CD8-positive, alpha-beta memory T cell (primary cell): ENCODE data around the gene CAMK2N1. TPM values are rescaled to one million over a fixed set of nuclear protein-coding genes. Genes with fewer than 3 reads are reported as not detected.
A peak's percentile ranks its signal among the peaks of the same experiment; 100 is the strongest.
"Not testable (repeated sequence)": the region's sequence is repeated elsewhere in the genome, so short reads cannot be mapped to it uniquely, and the experiment has no call there.

ENCODE experiments used
- CTCF ChIA-PET: fragments of 350-600 bp; sonication (Branson Sonifier 250); formaldehyde crosslinking; loops from one replicate; lab custom pipeline; 2021; ENCODE audit warnings: antibody characterized with exemption; lab: Charles Lee
- POLR2A ChIA-PET: fragments of 350-600 bp; sonication (Branson Sonifier 250); formaldehyde crosslinking; loops from one replicate; lab custom pipeline; 2021; ENCODE audit warnings: antibody characterized with exemption; lab: Charles Lee
- DNase-seq, 5 donors: peaks; one replicate each; pipeline versions ENCODE4 v3.0.0 to v3.0.0-alpha.2; 2020 to 2022; ENCODE audit warnings: mixed read lengths in 1 of 5
- H3K27ac ChIP-seq: one replicate; pipeline ENCODE4 v1.7.0; 2013; ENCODE audit warnings: low read depth, mild to moderate bottlenecking, low read length, moderate library complexity
- H3K27me3 ChIP-seq: 2 replicates; pipeline ENCODE4 v1.7.0; 2013; ENCODE audit warnings: low read length, mild to moderate bottlenecking; ENCODE audit not compliant: insufficient read depth, poor library complexity, severe bottlenecking
- H3K36me3 ChIP-seq: 2 replicates; pipeline ENCODE4 v1.7.0; 2013; ENCODE audit warnings: mild to moderate bottlenecking, low read length, moderate library complexity; ENCODE audit not compliant: insufficient read depth
- H3K4me1 ChIP-seq: 2 replicates; pipeline ENCODE4 v1.7.0; 2013; ENCODE audit warnings: mild to moderate bottlenecking, low read length, moderate library complexity; ENCODE audit not compliant: insufficient read depth
- H3K4me3 ChIP-seq: 2 replicates; pipeline ENCODE4 v1.7.0; 2013; ENCODE audit warnings: mild to moderate bottlenecking, low read length
- H3K9me3 ChIP-seq: 2 replicates; pipeline ENCODE4 v1.7.0; 2013; ENCODE audit warnings: mild to moderate bottlenecking, low read length
- H3K27ac Mint-ChIP-seq, 8 donors: one replicate each; pipeline ENCODE4 v1.8.0; 2020 to 2021; ENCODE audit warnings: mixed read lengths in 8 of 8, mild to moderate bottlenecking in 6 of 8, inconsistent platforms in 3 of 8, moderate library complexity in 3 of 8
- H3K27me3 Mint-ChIP-seq, 2 donors: one replicate each; pipeline ENCODE4 v1.8.0; 2020 to 2021; ENCODE audit warnings: mixed read lengths in 2 of 2, mild to moderate bottlenecking in 1 of 2, moderate library complexity in 1 of 2
- H3K36me3 Mint-ChIP-seq, 3 donors: one replicate each; pipeline ENCODE4 v1.8.0; 2020 to 2021; ENCODE audit warnings: mixed read lengths in 3 of 3, inconsistent platforms in 1 of 3, mild to moderate bottlenecking in 1 of 3
- H3K4me1 Mint-ChIP-seq, 3 donors: one replicate each; pipeline ENCODE4 v1.8.0; 2020 to 2021; ENCODE audit warnings: mixed read lengths in 3 of 3, inconsistent platforms in 1 of 3, mild to moderate bottlenecking in 1 of 3
- H3K4me3 Mint-ChIP-seq, 7 donors: one replicate each; pipeline ENCODE4 v1.8.0; 2020 to 2021; ENCODE audit warnings: mixed read lengths in 7 of 7, mild to moderate bottlenecking in 6 of 7, moderate library complexity in 4 of 7, inconsistent platforms in 2 of 7
- H3K9me3 Mint-ChIP-seq, 5 donors: one replicate each; pipeline ENCODE4 v1.8.0; 2020 to 2022; ENCODE audit warnings: mixed read lengths in 5 of 5, mild to moderate bottlenecking in 3 of 5, moderate library complexity in 2 of 5, inconsistent platforms in 1 of 5
- polyA plus RNA-seq: library from polyadenylated mRNA; unstranded; fragments of 300-500 nt; fragmentation: Illumina TruSeq; gene quantifications from one replicate; pipeline ENCODE4 v1.2.3, GENCODE V29; 2021
- total RNA-seq, 2 experiments: library from RNA; stranded (reverse); gene quantifications; one replicate each; pipeline ENCODE4 v1.2.3, GENCODE V29; 2021

Gene CAMK2N1
- total and polyA plus RNA-seq, 3 experiments from 2014 or later = 1.7 to 2.8 (median 2.8) TPM

DNA sequence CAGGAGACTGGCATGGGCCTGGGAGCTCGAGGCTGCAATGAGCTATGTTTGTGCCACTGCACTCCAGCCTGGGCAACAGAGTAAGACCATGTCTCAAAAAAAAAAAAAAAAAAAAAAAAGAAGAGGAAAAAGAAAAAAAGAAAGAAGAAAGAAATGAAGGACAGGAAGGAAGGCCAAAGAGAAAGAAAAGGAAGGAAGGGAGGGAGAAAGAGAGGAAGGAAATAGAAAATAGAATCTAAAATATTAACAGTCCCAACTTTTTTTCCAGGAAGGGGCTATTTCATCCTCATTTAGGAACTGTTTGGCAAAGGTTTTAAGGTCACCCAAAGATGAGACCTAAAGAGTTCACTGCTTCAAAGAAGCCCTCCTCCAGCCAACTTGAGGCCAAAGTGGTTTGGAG, 19.5 kb upstream of the CAMK2N1 start:
- H3K27ac ChIP-seq = no peak overlapping the region
- CTCF ChIA-PET = interaction anchor here (2.5 kb wide), 1 partner anchor 12 kb away, joined by 12 read pairs; no protein-coding TSS in a partner anchor
- Mint-ChIP-seq H3K27ac (peak overlapping the region in 3 of 8 donors; percentile 17 to 52 (median 50)), H3K27me3 (no peaks in the 10 kb centered on the region), H3K9me3 (no peaks in the 10 kb centered on the region), H3K4me3 (peak overlapping the region in 4 of 7 donors; percentile 45 to 85 (median 66)), H3K36me3 (peaks cover 0 to 43% (median 9%) of the 10 kb centered on the region in 3 donors), H3K4me1 (peaks cover 23 to 34% (median 33%) of the 10 kb centered on the region in 3 donors)
- DNase-seq = no peak
- H3K36me3 ChIP-seq = peaks cover 15% of the 10 kb centered on the region
- POLR2A ChIA-PET = interaction anchor here (1.4 kb wide), 1 partner anchor 20 kb away, joined by 4 read pairs; the partner anchor contains the start of gene CAMK2N1
- H3K27me3 ChIP-seq = no peaks in the 10 kb centered on the region
- peaks cover 13% of the 10 kb centered on the region for H3K4me1 ChIP-seq
- H3K4me3 ChIP-seq = no peak overlapping the region
- no peaks in the 10 kb centered on the region for H3K9me3 ChIP-seq

DNA sequence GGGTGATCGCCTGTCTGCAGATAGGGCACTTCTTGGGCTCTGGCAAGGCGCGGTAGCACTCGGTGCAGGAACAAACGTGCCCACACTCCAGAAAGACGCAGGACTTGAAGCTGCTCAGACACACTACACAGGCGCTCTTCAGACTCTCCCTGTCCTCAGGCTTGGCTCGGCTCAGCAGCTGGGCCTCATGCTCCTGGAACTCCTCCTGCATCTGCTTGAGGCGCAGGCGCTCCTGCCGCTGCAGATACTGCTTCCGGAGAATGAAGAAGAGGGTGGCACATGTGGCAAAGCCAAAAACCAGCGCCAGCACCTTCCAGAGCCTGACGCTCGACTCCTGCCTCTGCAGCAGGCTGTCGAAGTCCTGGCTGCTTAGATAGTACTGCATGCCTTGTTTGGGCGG, 14.7 kb upstream of the CAMK2N1 start:
- CTCF ChIA-PET = no interaction called here
- peaks cover 12 to 17% (median 13%) of the 10 kb centered on the region in 3 donors for H3K4me1 Mint-ChIP-seq

DNA sequence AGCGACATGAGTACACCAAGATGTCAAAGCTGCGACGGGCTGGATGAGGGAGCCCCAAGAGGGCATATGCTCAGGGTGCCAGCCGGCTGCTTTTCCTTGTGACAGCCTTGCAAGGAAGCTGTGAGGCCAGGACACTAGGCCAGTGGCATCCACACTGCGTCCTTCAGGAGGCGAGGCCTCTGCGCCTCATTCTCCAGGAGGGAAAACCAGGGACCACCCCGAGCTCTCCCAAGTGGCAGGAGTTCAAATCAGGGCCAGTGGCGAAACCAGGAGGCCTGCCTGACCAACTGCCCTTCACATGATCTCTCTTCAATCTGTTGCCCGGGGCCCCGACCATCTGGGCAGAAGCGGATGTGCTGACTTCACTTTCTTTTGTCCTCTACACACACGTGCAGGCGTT, 13.7 kb upstream of the CAMK2N1 start:
- no peaks in the 10 kb centered on the region for H3K27me3 ChIP-seq
- no peak overlapping the region for H3K27ac ChIP-seq
- ChIA-PET CTCF (no interaction called here), POLR2A (no interaction called here)
- H3K4me1 ChIP-seq = no peaks in the 10 kb centered on the region
- H3K9me3 ChIP-seq = no peaks in the 10 kb centered on the region
- no peak overlapping the region for H3K4me3 Mint-ChIP-seq
- H3K9me3 Mint-ChIP-seq = no peaks in the 10 kb centered on the region
- H3K36me3 ChIP-seq = peaks cover 30% of the 10 kb centered on the region
- H3K27ac Mint-ChIP-seq = peak overlapping the region in 1 of 8 donors; percentile 60
- H3K4me1 Mint-ChIP-seq = peaks cover 7 to 8% (median 7%) of the 10 kb centered on the region in 3 donors
- H3K4me3 ChIP-seq = no peak overlapping the region
- no peaks in the 10 kb centered on the region for H3K27me3 Mint-ChIP-seq
- H3K36me3 Mint-ChIP-seq = peaks cover 0 to 63% (median 16%) of the 10 kb centered on the region in 3 donors
- DNase-seq = no peak

More for the DNA sequence above, 14.7 kb upstream of the CAMK2N1 start:
- H3K27me3 Mint-ChIP-seq = no peaks in the 10 kb centered on the region
- peaks cover 0 to 66% (median 16%) of the 10 kb centered on the region in 3 donors for H3K36me3 Mint-ChIP-seq
- Histone ChIP-seq H3K4me1 (no peaks in the 10 kb centered on the region), H3K9me3 (no peaks in the 10 kb centered on the region), H3K27me3 (no peaks in the 10 kb centered on the region), H3K36me3 (peaks cover 30% of the 10 kb centered on the region), H3K27ac (no peak overlapping the region), H3K4me3 (no peak overlapping the region)
- POLR2A ChIA-PET = no interaction called here
- no peaks in the 10 kb centered on the region for H3K9me3 Mint-ChIP-seq
- peak overlapping the region in 1 of 8 donors; percentile 62 for H3K27ac Mint-ChIP-seq
- no peak overlapping the region for H3K4me3 Mint-ChIP-seq
- no peak for DNase-seq

DNA sequence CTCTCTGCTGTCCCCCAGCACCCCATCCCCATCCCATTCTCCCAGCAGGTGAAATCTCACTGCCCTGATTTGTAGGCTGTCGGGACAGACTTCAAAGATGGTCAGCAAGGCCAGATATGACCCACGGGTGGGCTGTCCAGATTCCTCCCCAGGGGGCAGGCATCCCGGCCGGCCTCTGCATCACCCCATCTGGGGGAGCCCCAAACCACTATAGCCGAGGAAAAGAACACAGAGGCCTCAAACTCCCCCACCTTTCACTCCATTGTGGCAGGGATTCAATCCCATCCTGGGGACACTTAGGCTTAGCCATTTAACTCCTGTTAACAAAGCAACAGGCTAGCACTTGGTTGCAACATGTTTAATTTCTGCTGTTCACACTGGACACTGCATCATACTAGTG, 13.1 kb upstream of the CAMK2N1 start:
- Mint-ChIP-seq H3K27me3 (no peaks in the 10 kb centered on the region), H3K4me1 (peaks cover 2 to 4% (median 3%) of the 10 kb centered on the region in 3 donors), H3K4me3 (no peak overlapping the region), H3K9me3 (no peaks in the 10 kb centered on the region), H3K36me3 (peaks cover 0 to 60% (median 16%) of the 10 kb centered on the region in 3 donors), H3K27ac (peak overlapping the region in 1 of 8 donors; percentile 65)
- CTCF ChIA-PET = no interaction called here
- H3K4me1 ChIP-seq = peaks cover 3% of the 10 kb centered on the region
- no peaks in the 10 kb centered on the region for H3K27me3 ChIP-seq
- no peak overlapping the region for H3K4me3 ChIP-seq
- no peak for DNase-seq
- POLR2A ChIA-PET = no interaction called here
- H3K9me3 ChIP-seq = no peaks in the 10 kb centered on the region
- peaks cover 30% of the 10 kb centered on the region for H3K36me3 ChIP-seq
- H3K27ac ChIP-seq = no peak overlapping the region

DNA sequence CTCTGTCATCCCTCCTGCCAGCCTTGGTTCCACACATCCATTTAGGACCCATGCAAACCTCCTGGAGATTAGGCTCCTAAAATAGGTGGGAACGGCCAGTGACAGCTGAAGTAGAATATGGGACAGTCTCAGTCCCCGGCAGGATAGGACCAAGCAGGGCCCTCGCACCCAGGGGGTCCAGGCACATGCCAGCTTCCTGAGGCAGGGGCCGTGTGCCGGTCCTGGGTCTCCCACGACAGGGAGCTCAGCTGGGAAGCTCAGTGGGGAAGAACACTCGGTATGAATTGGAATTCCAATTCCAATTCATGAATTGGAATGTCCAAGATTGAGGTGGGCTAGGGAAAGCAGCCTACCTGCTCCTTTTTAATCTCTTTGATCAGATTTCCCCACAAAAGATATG, 12.1 kb upstream of the CAMK2N1 start:
- H3K27me3 ChIP-seq = no peaks in the 10 kb centered on the region
- no peaks in the 10 kb centered on the region for H3K9me3 ChIP-seq
- Mint-ChIP-seq H3K27ac (no peak overlapping the region), H3K4me3 (no peak overlapping the region), H3K4me1 (no peaks in the 10 kb centered on the region), H3K27me3 (no peaks in the 10 kb centered on the region), H3K9me3 (no peaks in the 10 kb centered on the region), H3K36me3 (peaks cover 0 to 54% (median 15%) of the 10 kb centered on the region in 3 donors)
- H3K36me3 ChIP-seq = peaks cover 30% of the 10 kb centered on the region
- DNase-seq = no peak
- H3K27ac ChIP-seq = no peak overlapping the region
- ChIA-PET POLR2A (no interaction called here), CTCF (no interaction called here)
- H3K4me3 ChIP-seq = no peak overlapping the region
- H3K4me1 ChIP-seq = peaks cover 6% of the 10 kb centered on the region

DNA sequence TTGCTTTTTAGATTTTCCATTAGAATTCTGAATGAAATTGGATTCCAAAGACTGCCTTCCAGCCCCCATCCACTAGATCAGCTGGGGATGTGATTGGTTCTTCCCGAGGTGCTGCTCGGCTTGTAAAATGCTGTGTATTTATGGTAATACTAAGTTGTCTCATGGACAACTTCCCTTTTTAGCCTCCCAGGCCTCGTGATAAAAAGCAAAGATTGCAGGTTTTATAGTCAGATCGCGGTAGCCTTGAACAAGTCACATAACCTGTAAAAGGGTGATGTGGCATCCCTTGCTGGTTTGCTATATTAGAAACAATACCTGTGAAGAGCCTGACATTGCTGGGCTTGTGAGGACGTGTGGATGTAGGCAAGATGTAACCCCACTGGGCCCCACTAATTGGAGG, 11.5 kb upstream of the CAMK2N1 start:
- Mint-ChIP-seq H3K4me3 (no peak overlapping the region), H3K27ac (peak overlapping the region in 1 of 8 donors; percentile 29), H3K9me3 (no peaks in the 10 kb centered on the region), H3K27me3 (no peaks in the 10 kb centered on the region), H3K4me1 (peaks cover 0 to 2% (median 0%) of the 10 kb centered on the region in 3 donors), H3K36me3 (peaks cover 0 to 50% (median 13%) of the 10 kb centered on the region in 3 donors)
- H3K27me3 ChIP-seq = no peaks in the 10 kb centered on the region
- no peaks in the 10 kb centered on the region for H3K9me3 ChIP-seq
- H3K4me1 ChIP-seq = peaks cover 6% of the 10 kb centered on the region
- H3K36me3 ChIP-seq = peaks cover 30% of the 10 kb centered on the region
- ChIA-PET CTCF (interaction anchor here (1.0 kb wide), 1 partner anchor 120 kb away, joined by 3 read pairs; no protein-coding TSS in a partner anchor), POLR2A (no interaction called here)
- no peak overlapping the region for H3K27ac ChIP-seq
- no peak for DNase-seq
- no peak overlapping the region for H3K4me3 ChIP-seq

DNA sequence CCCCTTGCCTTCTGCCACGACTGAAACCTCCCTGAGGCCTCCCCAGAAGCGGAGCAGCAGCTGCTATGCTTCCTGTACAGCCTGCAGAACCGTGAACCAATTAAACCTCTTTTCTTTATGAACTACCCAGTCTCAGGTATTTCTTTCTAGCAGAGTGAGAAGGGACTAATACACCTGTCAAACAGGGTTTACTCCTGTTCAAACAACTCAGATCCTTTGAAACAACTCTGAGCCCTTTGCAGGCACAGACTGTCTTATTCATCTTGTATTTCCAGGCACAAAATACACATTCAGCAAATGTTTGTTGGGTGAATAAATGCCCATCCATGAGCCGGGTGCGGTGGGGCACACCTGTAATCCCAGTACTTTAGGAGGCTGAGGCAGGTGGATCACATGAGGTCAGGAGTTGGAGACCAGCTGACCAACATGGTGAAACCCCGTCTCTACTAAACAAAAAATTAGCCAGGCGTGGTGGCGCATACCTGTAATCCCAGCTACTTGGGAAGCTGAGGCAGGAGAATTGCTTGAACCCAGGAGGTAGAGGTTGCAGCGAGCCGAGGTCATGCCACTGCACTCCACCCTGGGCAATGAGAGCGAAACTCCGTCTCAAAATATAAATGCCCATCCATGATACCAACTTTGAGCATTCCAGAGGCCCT, 10.8 kb upstream of the CAMK2N1 start:
- H3K4me1 Mint-ChIP-seq, POLR2A ChIA-PET, H3K9me3 Mint-ChIP-seq, H3K27me3 Mint-ChIP-seq, H3K27ac ChIP-seq, H3K4me3 Mint-ChIP-seq, H3K27me3 ChIP-seq, H3K4me3 ChIP-seq, H3K9me3 ChIP-seq, DNase-seq, H3K4me1 ChIP-seq: not testable (repeated sequence)
- H3K36me3 Mint-ChIP-seq = peaks cover 0 to 45% (median 13%) of the 10 kb centered on the region in 3 donors
- peaks cover 27% of the 10 kb centered on the region for H3K36me3 ChIP-seq
- CTCF ChIA-PET = interaction anchor here (1.0 kb wide), 1 partner anchor 119 kb away, joined by 3 read pairs; no protein-coding TSS in a partner anchor
- peak overlapping the region in 1 of 8 donors; percentile 70 for H3K27ac Mint-ChIP-seq

DNA sequence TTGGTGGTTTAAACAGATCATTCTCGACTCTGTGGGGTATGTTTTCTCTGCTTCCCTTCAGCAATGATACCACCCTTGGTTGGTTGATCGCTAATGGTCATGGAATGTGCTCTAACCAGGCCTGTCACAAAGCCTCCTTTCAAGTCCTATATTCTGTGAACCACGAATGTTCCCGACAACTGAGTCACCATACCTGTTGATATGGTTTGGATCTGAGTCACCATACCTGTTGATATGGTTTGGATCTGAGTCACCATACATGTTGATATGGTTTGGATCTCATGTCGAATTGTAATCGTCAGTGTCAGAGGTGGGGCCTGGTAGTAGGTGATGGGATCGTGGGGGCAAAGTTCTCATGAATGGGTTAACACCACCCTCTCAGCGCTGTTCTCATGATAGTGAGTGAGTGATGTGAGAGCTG, 10.2 kb upstream of the CAMK2N1 start:
- H3K4me1 Mint-ChIP-seq = peaks cover 0 to 2% (median 0%) of the 10 kb centered on the region in 3 donors
- ChIA-PET CTCF (interaction anchor here (0.8 to 5.1 kb wide), 2 partner anchors 119 to 284 kb away, joined by 3 to 41 read pairs; no protein-coding TSS in a partner anchor), POLR2A (no interaction called here)
- DNase-seq = no peak
- peaks cover 0 to 2% of the 10 kb centered on the region in 2 donors for H3K27me3 Mint-ChIP-seq
- H3K4me3 ChIP-seq = no peak overlapping the region
- no peak overlapping the region for H3K4me3 Mint-ChIP-seq
- H3K9me3 Mint-ChIP-seq = no peaks in the 10 kb centered on the region
- H3K27ac ChIP-seq = no peak overlapping the region
- H3K36me3 ChIP-seq = peaks cover 21% of the 10 kb centered on the region
- H3K27ac Mint-ChIP-seq = peak overlapping the region in 2 of 8 donors; percentile 19 to 34
- peaks cover 0 to 39% (median 10%) of the 10 kb centered on the region in 3 donors for H3K36me3 Mint-ChIP-seq
- no peaks in the 10 kb centered on the region for H3K9me3 ChIP-seq
- H3K4me1 ChIP-seq = peaks cover 6% of the 10 kb centered on the region
- H3K27me3 ChIP-seq = no peaks in the 10 kb centered on the region
